Tibial artery (tissue), 4 donors: ENCODE measurements around the gene UBE3B.

Experiments
- DNase-seq, 2 donors: peaks; one replicate each; pipeline ENCODE4 v3.0.0-alpha.2; 2019
- H3K27ac ChIP-seq, 2 donors: fragments of 200-600 bp; sonication (generic) in 1 of 2; 1 replicate in 1 of 2; 2 replicates in 1 of 2; pipeline ENCODE4 v1.5.1; 2018 to 2019; ENCODE audit warnings: mild to moderate bottlenecking in 1 of 2
- H3K27me3 ChIP-seq, 2 donors: fragments of 200-600 bp; sonication (generic) in 1 of 2; one replicate each; pipeline versions ENCODE4 v1.5.1 to v1.6.0; 2016 to 2019
- H3K36me3 ChIP-seq, 3 donors: fragments of 200-600 bp; sonication (generic) in 2 of 3; one replicate each; pipeline ENCODE4 v1.5.1; 2016 to 2019; ENCODE audit warnings: mild to moderate bottlenecking in 2 of 3
- H3K4me1 ChIP-seq, 4 donors: fragments of 200-600 bp; sonication (generic) in 2 of 4; 1 replicate in 3 of 4; 2 replicates in 1 of 4; pipeline ENCODE4 v1.5.1; 2016 to 2019
- H3K4me3 ChIP-seq, 2 donors: fragments of 200-600 bp; sonication (generic) in 1 of 2; 1 replicate in 1 of 2; 2 replicates in 1 of 2; pipeline ENCODE4 v1.5.1; 2018 to 2019; ENCODE audit warnings: mild to moderate bottlenecking in 2 of 2
- H3K9me3 ChIP-seq, 3 donors: fragments of 200-600 bp; sonication (generic) in 1 of 3; one replicate each; pipeline ENCODE4 v1.5.1; 2016 to 2019
- CTCF ChIP-seq, 2 experiments: fragments of 200-600 bp in 1 of 2; fragments of 450-650 bp in 1 of 2; IDR thresholded peaks; one replicate each; pipeline ENCODE4 v1.5.1; 2017 to 2019; ENCODE audit warnings: antibody characterized with exemption in 2 of 2, mild to moderate bottlenecking in 1 of 2, moderate library complexity in 1 of 2
- intact Hi-C: fragments of 100-400 bp; cut with DNase I; formaldehyde crosslinking; loops from one replicate; pipeline ENCODE4 v1.15.0; 2023; ENCODE audit warnings: low total_unique reads

Gene UBE3B

GRCh38 chr12:109458771-109459208 is 18.6 kb upstream of the UBE3B start:
- intact Hi-C loops: loop anchor here (10.0 kb wide), 1 partner anchor 256 kb away; the partner anchor contains the start of gene FAM222A
- no peak for TF ChIP-seq CTCF (IDR thresholded peaks at IDR 0.05)
- Histone ChIP-seq H3K4me1 (peaks cover 5 to 66% (median 64%) of the 10 kb centered on the region in 4 donors), H3K27ac (peak overlapping the region; percentile 84 to 95), H3K27me3 (no peaks in the 10 kb centered on the region), H3K4me3 (no peak overlapping the region), H3K36me3 (peaks cover 39 to 54% (median 41%) of the 10 kb centered on the region in 3 donors), H3K9me3 (no peaks in the 10 kb centered on the region)
- DNase-seq: no peak

GRCh38 chr12:109459247-109459646 is 18.2 kb upstream of the UBE3B start:
- TF ChIP-seq CTCF (IDR thresholded peaks at IDR 0.05): no peak
- DNase-seq: no peak
- intact Hi-C loops: loop anchor here (10.0 kb wide), 1 partner anchor 256 kb away; the partner anchor contains the start of gene FAM222A
- Histone ChIP-seq H3K4me3 (no peak overlapping the region), H3K27me3 (no peaks in the 10 kb centered on the region), H3K4me1 (peaks cover 5 to 71% (median 68%) of the 10 kb centered on the region in 4 donors), H3K9me3 (no peaks in the 10 kb centered on the region), H3K36me3 (peaks cover 34 to 50% (median 37%) of the 10 kb centered on the region in 3 donors), H3K27ac (peak overlapping the region; percentile 84 to 95)

- Histone ChIP-seq H3K9me3 (no peaks in the 10 kb centered on the region), H3K36me3 (peaks cover 21 to 37% (median 28%) of the 10 kb centered on the region in 3 donors), H3K27me3 (no peaks in the 10 kb centered on the region), H3K27ac (peak overlapping the region; percentile 84 to 95), H3K4me3 (no peak overlapping the region), H3K4me1 (peaks cover 5 to 84% (median 81%) of the 10 kb centered on the region in 4 donors)
- TF ChIP-seq CTCF (IDR thresholded peaks at IDR 0.05): no peak
- no peak for DNase-seq
- intact Hi-C loops: no loop called here
Observed at GRCh38 chr12:109460538-109460937, 16.9 kb upstream of the UBE3B start.

- no peak for TF ChIP-seq CTCF (IDR thresholded peaks at IDR 0.05)
- intact Hi-C loops: no loop called here
- H3K27me3 ChIP-seq: no peaks in the 10 kb centered on the region
- peak in 1 of 2 donors; percentile 60 for DNase-seq
- H3K9me3 ChIP-seq: no peaks in the 10 kb centered on the region
- H3K4me3 ChIP-seq: no peak overlapping the region
- H3K4me1 ChIP-seq: peaks cover 5 to 91% (median 88%) of the 10 kb centered on the region in 4 donors
- peak overlapping the region; percentile 84 to 95 for H3K27ac ChIP-seq
- peaks cover 14 to 31% (median 21%) of the 10 kb centered on the region in 3 donors for H3K36me3 ChIP-seq
Observed at GRCh38 chr12:109461049-109461845, 16.2 kb upstream of the UBE3B start.

GRCh38 chr12:109461846-109462756 is 15.3 kb upstream of the UBE3B start:
- H3K4me1 ChIP-seq: peaks cover 5 to 99% (median 95%) of the 10 kb centered on the region in 4 donors
- TF ChIP-seq CTCF (IDR thresholded peaks at IDR 0.05): no peak
- peaks cover 6 to 31% (median 17%) of the 10 kb centered on the region in 3 donors for H3K36me3 ChIP-seq
- peak overlapping the region in 1 of 2 donors; percentile 41 for H3K4me3 ChIP-seq
- no peaks in the 10 kb centered on the region for H3K9me3 ChIP-seq
- H3K27ac ChIP-seq: peak overlapping the region; percentile 84 to 95
- DNase-seq: peak; percentile 93 to 94
- H3K27me3 ChIP-seq: no peaks in the 10 kb centered on the region
- intact Hi-C loops: no loop called here
